Panc1 (cell line): ENCODE results near the gene KDM7A. TPM values are rescaled to one million over a fixed set of nuclear protein-coding genes. Genes with fewer than 3 reads are reported as not detected.

Experiments used
- ATAC-seq: fragments of 200-7000 bp; cut with Tn5 transposase; 2 replicates; pipeline ENCODE4 v1.9.1; 2020; ENCODE audit warnings: mild to moderate bottlenecking, moderate library complexity
- BruUV-seq: library from RNA; stranded (reverse); fragments of 400-500 nt; replicated peaks from 2 replicates; lab custom pipeline; 2021; lab: Mats Ljungman, UMichigan
- CTCF ChIA-PET: fragments of 300-600 bp; sonication (Branson Sonifier 250); formaldehyde crosslinking; loops from one replicate; lab custom pipeline; 2022; ENCODE audit warnings: antibody characterized with exemption; lab: Charles Lee
- POLR2A ChIA-PET: fragments of 300-600 bp; sonication (Branson Sonifier 250); formaldehyde crosslinking; loops from one replicate; lab custom pipeline; 2022; ENCODE audit warnings: antibody characterized with exemption; lab: Charles Lee
- DNase-seq: peaks from one replicate; pipeline ENCODE4 v3.0.0-alpha.2; 2010; ENCODE audit warnings: low read depth, low spot score
- H3K27ac ChIP-seq: 2 replicates; pipeline ENCODE4 v1.5.1; 2011; ENCODE audit warnings: mild to moderate bottlenecking, low read length, inconsistent platforms
- H3K27me3 ChIP-seq: fragments of 200-500 bp; sonication (Bioruptor generic); 2 replicates; pipeline ENCODE4 v1.6.0; 2014; ENCODE audit warnings: low read length, inconsistent platforms; ENCODE audit not compliant: control insufficient read depth, insufficient read depth
- H3K36me3 ChIP-seq: fragments of 200-500 bp; sonication (Bioruptor generic); 2 replicates; pipeline ENCODE4 v1.5.1; 2014; ENCODE audit warnings: inconsistent platforms, mild to moderate bottlenecking, low read length, moderate library complexity; ENCODE audit not compliant: control insufficient read depth, insufficient read depth
- H3K4me1 ChIP-seq: 2 replicates; pipeline ENCODE4 v1.5.1; 2011; ENCODE audit warnings: inconsistent platforms, mild to moderate bottlenecking, low read length, moderate library complexity; ENCODE audit not compliant: control insufficient read depth, insufficient read depth
- H3K4me3 ChIP-seq, 2 experiments: 2 replicates each; pipeline ENCODE4 v1.5.1; 2011 to 2012; ENCODE audit warnings: low read depth in 2 of 2, low read length in 2 of 2, mild to moderate bottlenecking in 2 of 2, inconsistent platforms in 1 of 2, moderate library complexity in 1 of 2
- H3K9me3 ChIP-seq: fragments of 200-500 bp; sonication (Bioruptor generic); 2 replicates; pipeline ENCODE4 v1.5.1; 2014; ENCODE audit warnings: low read depth, mild to moderate bottlenecking, inconsistent platforms, low read length, moderate library complexity; ENCODE audit not compliant: control insufficient read depth, insufficient read depth
- CTCF ChIP-seq: fragments of 450-650 bp; IDR thresholded peaks from 2 replicates; pipeline ENCODE4 v1.5.1; 2017; ENCODE audit warnings: mild to moderate bottlenecking
- POLR2AphosphoS5 ChIP-seq: IDR thresholded peaks from 2 replicates; pipeline ENCODE4 v1.6.1; 2012; ENCODE audit warnings: mild to moderate bottlenecking, low read depth, low read length, moderate library complexity
- REST ChIP-seq, 2 experiments: IDR thresholded peaks; 2 replicates each; pipeline ENCODE4 v1.6.1; 2011 to 2012; ENCODE audit warnings: low read depth in 2 of 2, control low read depth in 1 of 2, low read length in 1 of 2, mild to moderate bottlenecking in 1 of 2, moderate library complexity in 1 of 2; ENCODE audit not compliant: insufficient read depth in 1 of 2
- SIN3A ChIP-seq: IDR thresholded peaks from 2 replicates; pipeline ENCODE4 v1.6.1; 2012; ENCODE audit warnings: low read depth, mild to moderate bottlenecking, low read length, moderate library complexity, borderline replicate concordance; ENCODE audit not compliant: insufficient read depth
- TCF7L2 ChIP-seq: IDR thresholded peaks from 2 replicates; pipeline ENCODE4 v1.6.1; 2011; ENCODE audit warnings: mild to moderate bottlenecking, low read depth, low read length, inconsistent platforms
- in situ Hi-C: cut with HindIII; loops from 2 replicates; pipeline ENCODE4 v1.10.0; 2016; ENCODE audit warnings: low sequenced_read_pairs, low pct_unique_long_range_greater_than_20kb
- intact Hi-C: fragments of 100-400 bp; cut with micrococcal nuclease; formaldehyde crosslinking; loops from one replicate; pipeline ENCODE4 v1.10.0; 2022; ENCODE audit not compliant: unreplicated experiment
- total RNA-seq: library from RNA; stranded (reverse); gene quantifications from one replicate; pipeline ENCODE4 v1.2.1, GENCODE V29; 2021; ENCODE audit not compliant: unreplicated experiment

Gene KDM7A
- total RNA-seq, 1 experiment from 2014 or later, result 3.6 TPM

- Histone ChIP-seq H3K36me3 (0 out of 2 replicates have a peak, but pooled peaks cover 2% of the 10 kb centered on the region), H3K27me3 (no peaks in the 10 kb centered on the region), H3K4me3 (no peak overlapping the region), H3K9me3 (no peaks in the 10 kb centered on the region), H3K4me1 (no peaks in the 10 kb centered on the region), H3K27ac (no peak overlapping the region)
- POLR2A ChIA-PET, result no interaction called here
- intact Hi-C loops, result no loop called here
- in situ Hi-C loops, result no loop called here
- CTCF ChIA-PET, result no interaction called here
- no TSS peak for BruUV-seq
- ATAC-seq (no peak), DNase-seq (no peak)
- TF ChIP-seq TCF7L2 (no peak), REST (IDR thresholded peaks at IDR 0.05; ENCODE audit: insufficient read depth in 1 of 2, low read depth in 2 of 2, low read length in 1 of 2) (no peak)
Observed at GRCh38 chr7:140041659-140042385, 135.0 kb downstream of the KDM7A start.

GRCh38 chr7:140039896-140040295, 136.9 kb downstream of the KDM7A start:
- intact Hi-C loops, result no loop called here
- H3K4me1 ChIP-seq, result no peaks in the 10 kb centered on the region
- BruUV-seq, result no TSS peak
- no peak overlapping the region for H3K27ac ChIP-seq
- in situ Hi-C loops, result no loop called here
- TF ChIP-seq POLR2AphosphoS5 (no peak), TCF7L2 (no peak), REST (IDR thresholded peaks at IDR 0.05; ENCODE audit: insufficient read depth in 1 of 2, low read depth in 2 of 2, low read length in 1 of 2) (no peak), SIN3A (no peak), CTCF (no peak)
- no peaks in the 10 kb centered on the region for H3K9me3 ChIP-seq
- no peak overlapping the region for H3K4me3 ChIP-seq
- CTCF ChIA-PET, result no interaction called here
- POLR2A ChIA-PET, result no interaction called here
- 0 out of 2 replicates have a peak, but pooled peaks cover 2% of the 10 kb centered on the region for H3K36me3 ChIP-seq
- no peak for DNase-seq
- H3K27me3 ChIP-seq, result no peaks in the 10 kb centered on the region
- ATAC-seq, result no peak
